ENCODE data around the gene SLC22A5.

DNA sequence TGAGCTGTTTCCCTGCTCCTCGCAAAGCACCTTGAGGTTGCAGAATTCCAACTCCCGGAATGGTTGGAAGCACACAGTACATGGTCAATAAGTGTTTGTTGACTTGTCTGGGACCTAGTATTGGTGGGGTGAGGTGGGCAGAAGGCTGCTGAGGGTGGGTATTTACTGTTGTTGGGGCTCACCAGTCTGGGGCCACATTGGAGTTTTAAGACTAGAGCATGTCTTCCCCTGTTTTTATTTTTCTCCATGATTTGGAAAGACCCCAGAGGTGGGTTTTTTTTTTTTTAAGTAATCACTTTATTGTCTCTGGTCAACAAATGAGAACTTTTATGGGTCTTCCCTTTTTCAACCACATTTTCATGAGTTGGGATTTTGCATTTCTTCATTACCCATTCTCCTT lies 65.9 kb downstream of the SLC22A5 start:
- TF ChIP-seq, protein P1, sequence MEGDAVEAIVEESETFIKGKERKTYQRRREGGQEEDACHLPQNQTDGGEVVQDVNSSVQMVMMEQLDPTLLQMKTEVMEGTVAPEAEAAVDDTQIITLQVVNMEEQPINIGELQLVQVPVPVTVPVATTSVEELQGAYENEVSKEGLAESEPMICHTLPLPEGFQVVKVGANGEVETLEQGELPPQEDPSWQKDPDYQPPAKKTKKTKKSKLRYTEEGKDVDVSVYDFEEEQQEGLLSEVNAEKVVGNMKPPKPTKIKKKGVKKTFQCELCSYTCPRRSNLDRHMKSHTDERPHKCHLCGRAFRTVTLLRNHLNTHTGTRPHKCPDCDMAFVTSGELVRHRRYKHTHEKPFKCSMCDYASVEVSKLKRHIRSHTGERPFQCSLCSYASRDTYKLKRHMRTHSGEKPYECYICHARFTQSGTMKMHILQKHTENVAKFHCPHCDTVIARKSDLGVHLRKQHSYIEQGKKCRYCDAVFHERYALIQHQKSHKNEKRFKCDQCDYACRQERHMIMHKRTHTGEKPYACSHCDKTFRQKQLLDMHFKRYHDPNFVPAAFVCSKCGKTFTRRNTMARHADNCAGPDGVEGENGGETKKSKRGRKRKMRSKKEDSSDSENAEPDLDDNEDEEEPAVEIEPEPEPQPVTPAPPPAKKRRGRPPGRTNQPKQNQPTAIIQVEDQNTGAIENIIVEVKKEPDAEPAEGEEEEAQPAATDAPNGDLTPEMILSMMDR (IDR thresholded peaks at IDR 0.05), result no peak
- TF ChIP-seq REST (IDR thresholded peaks at IDR 0.05) (no peak), FOSL2 (IDR thresholded peaks at IDR 0.05) (no peak), FOSL2 (CRISPR knock-in tag; IDR thresholded peaks at IDR 0.05) (no peak), NPAS2 (CRISPR knock-in tag; IDR thresholded peaks at IDR 0.05; ENCODE audit: borderline replicate concordance) (no peak), MYC (IDR thresholded peaks at IDR 0.05; ENCODE audit: borderline replicate concordance, low read length) (no peak), JUN (IDR thresholded peaks at IDR 0.05) (no peak), ZSCAN20 (CRISPR knock-in tag; IDR thresholded peaks at IDR 0.05) (no peak), BCL3 (IDR thresholded peaks at IDR 0.05) (no peak), EHF (CRISPR knock-in tag; IDR thresholded peaks at IDR 0.05) (no peak), MAX (IDR thresholded peaks at IDR 0.05) (no peak), POLR2A (IDR thresholded peaks at IDR 0.05; ENCODE audit: low read length) (no peak)
- TF ChIP-seq, protein P2, sequence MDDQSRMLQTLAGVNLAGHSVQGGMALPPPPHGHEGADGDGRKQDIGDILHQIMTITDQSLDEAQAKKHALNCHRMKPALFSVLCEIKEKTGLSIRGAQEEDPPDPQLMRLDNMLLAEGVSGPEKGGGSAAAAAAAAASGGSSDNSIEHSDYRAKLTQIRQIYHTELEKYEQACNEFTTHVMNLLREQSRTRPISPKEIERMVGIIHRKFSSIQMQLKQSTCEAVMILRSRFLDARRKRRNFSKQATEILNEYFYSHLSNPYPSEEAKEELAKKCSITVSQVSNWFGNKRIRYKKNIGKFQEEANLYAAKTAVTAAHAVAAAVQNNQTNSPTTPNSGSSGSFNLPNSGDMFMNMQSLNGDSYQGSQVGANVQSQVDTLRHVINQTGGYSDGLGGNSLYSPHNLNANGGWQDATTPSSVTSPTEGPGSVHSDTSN (IDR thresholded peaks at IDR 0.05), result no peak
